HepG2 (cell line): Measurements from ENCODE around the gene ZMIZ1. TPM values are rescaled to one million over a fixed set of nuclear protein-coding genes. Genes with fewer than 3 reads are reported as not detected.

Experiments used
- JUND ChIP-seq: sonication (generic); formaldehyde crosslinking; IDR thresholded peaks from 2 replicates; pipeline ENCODE4 v1.8.0; 2022; ENCODE audit warnings: mild to moderate bottlenecking, missing genetic modification reagents
- MYNN ChIP-seq: sonication (generic); formaldehyde crosslinking; IDR thresholded peaks from 2 replicates; pipeline ENCODE4 v1.4.0; 2020; ENCODE audit warnings: mild to moderate bottlenecking, low read depth, missing genetic modification reagents
- polyA plus RNA-seq, 8 experiments: library from polyadenylated mRNA; depleted of rRNA in 3 of 8; stranded (reverse) in 7 of 8; unstranded in 1 of 8; fragments of >200 nt; fragmentation: Illumina TruSeq in 4 of 8; extraction: Trizol in 4 of 8; gene quantifications; 2 replicates each; pipeline versions ENCODE4 v1.2.1 to v1.2.3, GENCODE V29; 2011 to 2016; ENCODE audit warnings: low read depth in 4 of 8, missing spikeins in 1 of 8, mixed read lengths in 1 of 8; ENCODE audit not compliant: insufficient read depth in 1 of 8
- total RNA-seq, 5 experiments: library from RNA; depleted of rRNA; stranded (reverse); fragments of >200 nt; fragmentation: Illumina TruSeq; extraction: Trizol; gene quantifications; 2 replicates each; pipeline ENCODE4 v1.2.3, GENCODE V29; 2016; ENCODE audit warnings: low read depth in 1 of 5
- TF ChIP-seq, protein P1 (sequence below): sonication (generic); formaldehyde crosslinking; IDR thresholded peaks from 2 replicates; pipeline ENCODE4 v1.5.0; 2020; ENCODE audit warnings: missing genetic modification reagents, mild to moderate bottlenecking, borderline replicate concordance
- TF ChIP-seq, protein P2 (sequence below): sonication (generic); formaldehyde crosslinking; IDR thresholded peaks from 2 replicates; pipeline ENCODE4 v1.4.0; 2020; ENCODE audit warnings: mild to moderate bottlenecking, missing genetic modification reagents
- TF ChIP-seq, protein P3 (sequence below): sonication (generic); formaldehyde crosslinking; IDR thresholded peaks from 2 replicates; pipeline ENCODE4 v1.8.0; 2022; ENCODE audit warnings: low read depth, missing genetic modification reagents
- TF ChIP-seq, protein P4 (sequence below): sonication (generic); formaldehyde crosslinking; IDR thresholded peaks from 2 replicates; pipeline ENCODE4 v1.5.1; 2020; ENCODE audit warnings: missing genetic modification reagents, mild to moderate bottlenecking, borderline replicate concordance
- TF ChIP-seq, protein P5 (sequence below), 2 experiments: sonication (generic) in 1 of 2; formaldehyde crosslinking in 1 of 2; IDR thresholded peaks; 2 replicates each; pipeline versions ENCODE4 v1.5.1 to v1.6.1; 2011 to 2020; ENCODE audit warnings: borderline replicate concordance in 1 of 2, low read depth in 1 of 2, low read length in 1 of 2, mild to moderate bottlenecking in 1 of 2, missing genetic modification reagents in 1 of 2, moderate library complexity in 1 of 2
- TF ChIP-seq, protein P6 (sequence below): sonication (generic); formaldehyde crosslinking; conservative IDR thresholded peaks from 2 replicates; pipeline ENCODE4 v1.4.0; 2020; ENCODE audit warnings: missing genetic modification reagents

Gene ZMIZ1
- total and polyA plus RNA-seq, 2 of the 13 experiments (the other 11 are each of a cell fraction or from before 2014, with no cell fraction given), result 5.3 to 10.2 TPM

DNA sequence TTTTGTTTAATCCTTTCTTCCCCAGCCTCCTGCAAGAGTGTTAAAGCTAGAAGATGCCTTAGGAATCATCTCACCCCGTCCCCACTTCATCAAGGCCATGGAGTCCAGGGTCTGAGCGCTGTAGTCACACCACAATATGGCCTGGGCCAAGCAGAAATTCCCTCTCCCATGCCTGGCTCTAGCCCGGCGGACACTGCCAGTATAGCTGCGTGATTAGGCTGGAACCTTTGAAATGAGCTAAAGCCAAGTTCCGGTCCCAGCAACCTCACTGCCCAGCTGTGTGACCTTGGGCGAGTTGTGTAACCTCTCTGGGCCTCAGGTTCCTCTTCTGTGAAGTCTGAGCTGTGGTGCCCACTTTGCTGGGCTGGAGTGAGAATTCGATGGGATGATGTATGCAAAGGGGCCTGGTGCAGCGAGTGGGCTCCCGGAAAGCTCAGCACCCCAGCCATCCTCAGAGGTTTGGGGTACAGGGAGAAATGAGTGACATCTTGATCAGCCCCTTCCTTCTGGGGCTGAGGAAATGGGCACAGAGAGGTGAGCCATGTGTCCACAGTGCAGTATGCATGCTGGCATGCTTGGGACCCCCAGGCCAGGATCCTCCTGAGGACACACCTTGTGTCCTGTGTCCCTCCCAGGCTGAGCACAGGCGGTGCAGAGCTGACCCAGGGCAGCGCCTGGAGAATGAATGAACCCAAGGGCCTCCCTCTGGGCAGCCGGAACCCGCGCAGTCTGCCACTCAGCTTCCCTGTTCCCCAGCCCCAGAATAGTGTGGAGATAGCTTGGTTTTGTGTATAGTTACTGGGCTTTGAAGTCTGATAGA is 118.6 kb downstream of the ZMIZ1 start (continued):
- TF ChIP-seq, protein P1, sequence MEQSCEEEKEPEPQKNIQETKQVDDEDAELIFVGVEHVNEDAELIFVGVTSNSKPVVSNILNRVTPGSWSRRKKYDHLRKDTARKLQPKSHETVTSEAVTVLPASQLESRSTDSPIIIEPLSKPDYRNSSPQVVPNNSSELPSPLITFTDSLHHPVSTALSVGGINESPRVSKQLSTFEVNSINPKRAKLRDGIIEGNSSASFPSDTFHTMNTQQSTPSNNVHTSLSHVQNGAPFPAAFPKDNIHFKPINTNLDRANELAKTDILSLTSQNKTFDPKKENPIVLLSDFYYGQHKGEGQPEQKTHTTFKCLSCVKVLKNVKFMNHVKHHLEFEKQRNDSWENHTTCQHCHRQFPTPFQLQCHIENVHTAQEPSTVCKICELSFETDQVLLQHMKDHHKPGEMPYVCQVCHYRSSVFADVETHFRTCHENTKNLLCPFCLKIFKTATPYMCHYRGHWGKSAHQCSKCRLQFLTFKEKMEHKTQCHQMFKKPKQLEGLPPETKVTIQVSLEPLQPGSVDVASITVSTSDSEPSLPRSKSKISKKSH (CRISPR knock-in tag), result no peak
- TF ChIP-seq JUND (CRISPR knock-in tag) (no peak), MYNN (CRISPR knock-in tag) (no peak)
- TF ChIP-seq, protein P2, sequence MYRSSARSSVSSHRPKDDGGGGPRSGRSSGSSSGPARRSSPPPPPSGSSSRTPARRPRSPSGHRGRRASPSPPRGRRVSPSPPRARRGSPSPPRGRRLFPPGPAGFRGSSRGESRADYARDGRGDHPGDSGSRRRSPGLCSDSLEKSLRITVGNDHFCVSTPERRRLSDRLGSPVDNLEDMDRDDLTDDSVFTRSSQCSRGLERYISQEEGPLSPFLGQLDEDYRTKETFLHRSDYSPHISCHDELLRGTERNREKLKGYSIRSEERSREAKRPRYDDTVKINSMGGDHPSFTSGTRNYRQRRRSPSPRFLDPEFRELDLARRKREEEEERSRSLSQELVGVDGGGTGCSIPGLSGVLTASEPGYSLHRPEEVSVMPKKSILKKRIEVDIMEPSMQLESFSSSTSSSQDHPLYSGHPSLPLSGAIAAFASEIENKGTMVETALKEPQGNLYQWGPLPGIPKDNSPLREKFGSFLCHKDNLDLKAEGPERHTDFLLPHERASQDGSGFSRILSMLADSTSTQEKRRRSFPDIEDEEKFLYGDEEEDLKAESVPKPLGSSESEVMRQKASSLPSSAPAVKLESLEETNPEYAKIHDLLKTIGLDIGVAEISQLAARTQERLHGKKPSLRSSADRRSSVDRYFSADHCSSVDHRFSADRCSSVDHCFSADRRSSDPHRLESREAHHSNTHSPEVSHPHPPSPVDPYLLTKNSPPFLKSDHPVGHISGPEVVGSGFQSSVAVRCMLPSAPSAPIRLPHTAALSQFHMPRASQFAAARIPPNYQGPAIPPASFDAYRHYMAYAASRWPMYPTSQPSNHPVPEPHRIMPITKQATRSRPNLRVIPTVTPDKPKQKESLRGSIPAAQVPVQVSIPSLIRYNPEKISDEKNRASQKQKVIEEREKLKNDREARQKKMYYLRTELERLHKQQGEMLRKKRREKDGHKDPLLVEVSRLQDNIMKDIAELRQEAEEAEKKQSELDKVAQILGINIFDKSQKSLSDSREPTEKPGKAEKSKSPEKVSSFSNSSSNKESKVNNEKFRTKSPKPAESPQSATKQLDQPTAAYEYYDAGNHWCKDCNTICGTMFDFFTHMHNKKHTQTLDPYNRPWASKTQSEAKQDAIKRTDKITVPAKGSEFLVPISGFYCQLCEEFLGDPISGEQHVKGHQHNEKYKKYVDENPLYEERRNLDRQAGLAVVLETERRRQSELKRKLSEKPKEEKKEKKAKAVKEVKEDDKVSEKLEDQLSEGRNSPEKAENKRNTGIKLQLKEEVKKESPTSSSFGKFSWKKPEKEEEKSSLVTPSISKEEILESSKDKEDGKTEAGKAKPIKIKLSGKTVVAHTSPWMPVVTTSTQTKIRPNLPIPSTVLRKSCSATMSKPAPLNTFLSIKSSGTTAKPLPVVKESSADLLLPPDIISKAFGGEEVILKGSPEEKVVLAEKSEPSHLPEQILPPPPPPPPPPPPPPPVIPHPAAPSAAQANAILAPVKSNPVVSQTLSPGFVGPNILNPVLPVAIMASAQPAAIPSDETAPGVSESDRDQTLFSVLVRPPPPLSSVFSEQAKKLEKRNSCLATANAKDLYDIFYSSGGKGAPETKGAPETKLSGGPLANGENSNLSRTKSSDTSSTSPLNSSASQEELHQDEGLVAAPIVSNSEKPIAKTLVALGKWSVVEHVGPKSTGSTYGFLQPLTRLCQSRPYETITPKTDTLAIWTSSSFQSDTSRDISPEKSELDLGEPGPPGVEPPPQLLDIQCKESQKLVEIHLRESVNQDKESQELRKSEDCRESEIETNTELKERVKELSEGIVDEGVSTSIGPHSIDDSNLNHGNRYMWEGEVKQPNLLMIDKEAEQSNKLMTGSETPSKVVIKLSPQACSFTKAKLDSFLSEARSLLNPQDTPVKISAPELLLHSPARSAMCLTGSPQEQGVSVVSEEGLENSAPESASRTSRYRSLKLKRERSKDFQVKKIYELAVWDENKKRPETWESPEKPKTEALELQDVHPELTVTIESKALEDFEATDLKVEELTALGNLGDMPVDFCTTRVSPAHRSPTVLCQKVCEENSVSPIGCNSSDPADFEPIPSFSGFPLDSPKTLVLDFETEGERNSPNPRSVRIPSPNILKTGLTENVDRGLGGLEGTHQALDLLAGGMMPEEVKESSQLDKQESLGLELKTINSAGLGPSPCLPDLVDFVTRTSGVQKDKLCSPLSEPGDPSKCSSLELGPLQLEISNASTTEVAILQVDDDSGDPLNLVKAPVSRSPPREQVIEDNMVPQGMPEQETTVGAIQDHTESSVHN (CRISPR knock-in tag), result no peak
- TF ChIP-seq, protein P3, sequence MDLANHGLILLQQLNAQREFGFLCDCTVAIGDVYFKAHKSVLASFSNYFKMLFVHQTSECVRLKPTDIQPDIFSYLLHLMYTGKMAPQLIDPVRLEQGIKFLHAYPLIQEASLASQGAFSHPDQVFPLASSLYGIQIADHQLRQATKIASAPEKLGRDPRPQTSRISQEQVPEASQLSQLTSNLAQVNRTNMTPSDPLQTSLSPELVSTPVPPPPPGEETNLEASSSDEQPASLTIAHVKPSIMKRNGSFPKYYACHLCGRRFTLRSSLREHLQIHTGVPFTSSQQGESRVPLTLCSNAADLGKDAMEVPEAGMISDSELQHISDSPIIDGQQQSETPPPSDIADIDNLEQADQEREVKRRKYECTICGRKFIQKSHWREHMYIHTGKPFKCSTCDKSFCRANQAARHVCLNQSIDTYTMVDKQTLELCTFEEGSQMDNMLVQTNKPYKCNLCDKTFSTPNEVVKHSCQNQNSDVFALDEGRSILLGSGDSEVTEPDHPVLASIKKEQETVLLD (CRISPR knock-in tag), result no peak
- TF ChIP-seq, protein P4, sequence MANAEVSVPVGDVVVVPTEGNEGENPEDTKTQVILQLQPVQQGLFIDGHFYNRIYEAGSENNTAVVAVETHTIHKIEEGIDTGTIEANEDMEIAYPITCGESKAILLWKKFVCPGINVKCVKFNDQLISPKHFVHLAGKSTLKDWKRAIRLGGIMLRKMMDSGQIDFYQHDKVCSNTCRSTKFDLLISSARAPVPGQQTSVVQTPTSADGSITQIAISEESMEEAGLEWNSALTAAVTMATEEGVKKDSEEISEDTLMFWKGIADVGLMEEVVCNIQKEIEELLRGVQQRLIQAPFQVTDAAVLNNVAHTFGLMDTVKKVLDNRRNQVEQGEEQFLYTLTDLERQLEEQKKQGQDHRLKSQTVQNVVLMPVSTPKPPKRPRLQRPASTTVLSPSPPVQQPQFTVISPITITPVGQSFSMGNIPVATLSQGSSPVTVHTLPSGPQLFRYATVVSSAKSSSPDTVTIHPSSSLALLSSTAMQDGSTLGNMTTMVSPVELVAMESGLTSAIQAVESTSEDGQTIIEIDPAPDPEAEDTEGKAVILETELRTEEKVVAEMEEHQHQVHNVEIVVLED (CRISPR knock-in tag), result no peak
- TF ChIP-seq, protein P5, sequence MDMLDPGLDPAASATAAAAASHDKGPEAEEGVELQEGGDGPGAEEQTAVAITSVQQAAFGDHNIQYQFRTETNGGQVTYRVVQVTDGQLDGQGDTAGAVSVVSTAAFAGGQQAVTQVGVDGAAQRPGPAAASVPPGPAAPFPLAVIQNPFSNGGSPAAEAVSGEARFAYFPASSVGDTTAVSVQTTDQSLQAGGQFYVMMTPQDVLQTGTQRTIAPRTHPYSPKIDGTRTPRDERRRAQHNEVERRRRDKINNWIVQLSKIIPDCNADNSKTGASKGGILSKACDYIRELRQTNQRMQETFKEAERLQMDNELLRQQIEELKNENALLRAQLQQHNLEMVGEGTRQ (IDR thresholded peaks at IDR 0.05; ENCODE audit: low read depth, low read length), result no peak
- TF ChIP-seq, protein P5 (CRISPR knock-in tag; IDR thresholded peaks at IDR 0.05; ENCODE audit: borderline replicate concordance), result no peak
- TF ChIP-seq, protein P6, sequence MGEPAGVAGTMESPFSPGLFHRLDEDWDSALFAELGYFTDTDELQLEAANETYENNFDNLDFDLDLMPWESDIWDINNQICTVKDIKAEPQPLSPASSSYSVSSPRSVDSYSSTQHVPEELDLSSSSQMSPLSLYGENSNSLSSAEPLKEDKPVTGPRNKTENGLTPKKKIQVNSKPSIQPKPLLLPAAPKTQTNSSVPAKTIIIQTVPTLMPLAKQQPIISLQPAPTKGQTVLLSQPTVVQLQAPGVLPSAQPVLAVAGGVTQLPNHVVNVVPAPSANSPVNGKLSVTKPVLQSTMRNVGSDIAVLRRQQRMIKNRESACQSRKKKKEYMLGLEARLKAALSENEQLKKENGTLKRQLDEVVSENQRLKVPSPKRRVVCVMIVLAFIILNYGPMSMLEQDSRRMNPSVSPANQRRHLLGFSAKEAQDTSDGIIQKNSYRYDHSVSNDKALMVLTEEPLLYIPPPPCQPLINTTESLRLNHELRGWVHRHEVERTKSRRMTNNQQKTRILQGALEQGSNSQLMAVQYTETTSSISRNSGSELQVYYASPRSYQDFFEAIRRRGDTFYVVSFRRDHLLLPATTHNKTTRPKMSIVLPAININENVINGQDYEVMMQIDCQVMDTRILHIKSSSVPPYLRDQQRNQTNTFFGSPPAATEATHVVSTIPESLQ, result no peak
